Neutrophil (primary cell): ENCODE measurements around the gene FRAT2.
"Not testable (repeated sequence)": the region's sequence is repeated elsewhere in the genome, so short reads cannot be mapped to it uniquely, and the experiment has no call there.

ENCODE experiments used
- H3K27ac ChIP-seq: fragments of 200-600 bp; sonication (generic); 2 replicates; pipeline ENCODE4 v1.5.1; 2016; ENCODE audit warnings: mild to moderate bottlenecking, moderate library complexity
- H3K27me3 ChIP-seq: fragments of 200-600 bp; sonication (generic); 2 replicates; pipeline ENCODE4 v1.6.0; 2016; ENCODE audit warnings: mild to moderate bottlenecking
- H3K36me3 ChIP-seq: fragments of 200-600 bp; sonication (generic); 2 replicates; pipeline ENCODE4 v1.5.1; 2017
- H3K4me1 ChIP-seq, 2 experiments: fragments of 200-600 bp in 1 of 2; sonication (generic) in 1 of 2; 1 replicate in 1 of 2; 2 replicates in 1 of 2; pipeline versions ENCODE4 v1.5.1 to v1.6.1; 2013 to 2016; ENCODE audit warnings: low read depth in 1 of 2, low read length in 1 of 2, mild to moderate bottlenecking in 1 of 2, moderate library complexity in 1 of 2; ENCODE audit not compliant: control insufficient read depth in 1 of 2, insufficient read depth in 1 of 2
- H3K4me3 ChIP-seq, 2 experiments: fragments of 200-600 bp in 1 of 2; sonication (generic) in 1 of 2; 1 replicate in 1 of 2; 2 replicates in 1 of 2; pipeline ENCODE4 v1.5.1; 2013 to 2016; ENCODE audit warnings: low read depth in 1 of 2, low read length in 1 of 2, mild to moderate bottlenecking in 1 of 2, moderate library complexity in 1 of 2
- H3K9me3 ChIP-seq: fragments of 200-600 bp; sonication (generic); 2 replicates; pipeline ENCODE4 v1.5.1; 2016
- CTCF ChIP-seq: fragments of 200-600 bp; sonication (generic); IDR thresholded peaks from 2 replicates; pipeline ENCODE4 v1.5.1; 2016; ENCODE audit warnings: antibody characterized with exemption

Gene FRAT2

GRCh38 chr10:97292097-97292861, 42.2 kb downstream of the FRAT2 start, which contains the start of gene ARHGAP19:
TSS of gene ARHGAP19 (minus strand) at chr10:97292637. CDS start at chr10:97292627, 10 bp downstream.
- peak; percentile 41 for TF ChIP-seq CTCF
- peaks cover 10% of the 10 kb centered on the region for H3K36me3 ChIP-seq
- H3K4me3 ChIP-seq: peak within 1 kb of the TSS; percentile 98 to 100
- no peaks in the 10 kb centered on the region for H3K9me3 ChIP-seq
- H3K4me1 ChIP-seq: peaks cover 18 to 23% of the 10 kb centered on the region in 2 experiments
- peak within 1 kb of the TSS; percentile 94 for H3K27ac ChIP-seq
- no peaks in the 10 kb centered on the region for H3K27me3 ChIP-seq

DNA sequence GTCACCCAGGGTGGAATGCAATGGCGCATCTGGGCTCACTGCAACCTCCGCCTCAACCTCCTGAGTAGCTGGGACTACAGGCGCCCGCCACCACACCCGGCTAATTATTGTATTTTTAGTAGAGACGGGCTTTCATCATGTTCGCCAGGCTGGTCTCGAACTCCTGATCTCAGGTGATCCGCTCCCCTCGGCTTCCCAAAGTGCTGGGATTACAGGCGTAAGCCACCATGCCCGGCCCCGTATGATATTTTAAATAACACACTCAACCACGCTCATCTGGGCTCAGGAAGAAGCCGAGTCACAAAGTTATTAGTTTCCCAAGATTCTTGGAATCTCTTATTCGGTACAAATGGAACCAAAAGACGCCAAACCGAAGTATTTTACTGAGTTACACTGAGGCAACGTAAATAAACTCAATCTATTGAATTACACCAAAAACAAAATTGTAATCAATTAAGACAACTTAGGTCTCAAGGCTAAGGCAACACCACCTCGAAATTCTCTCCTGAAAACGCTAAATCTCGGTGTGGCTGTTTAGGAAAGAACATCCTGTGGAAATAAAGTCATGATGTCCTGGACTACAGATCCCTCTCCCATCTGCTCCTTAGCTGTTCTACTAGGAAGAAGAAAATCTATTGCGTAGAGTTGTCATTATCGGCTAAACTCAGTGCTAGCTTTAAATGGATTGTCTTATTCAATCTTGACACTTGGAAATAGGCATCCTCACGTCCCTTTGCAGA, 43.0 kb downstream of the FRAT2 start:
- peak overlapping the region; percentile 94 for H3K27ac ChIP-seq
- no peaks in the 10 kb centered on the region for H3K9me3 ChIP-seq
- peaks cover 18 to 23% of the 10 kb centered on the region in 2 experiments for H3K4me1 ChIP-seq
- H3K36me3 ChIP-seq: peaks cover 11% of the 10 kb centered on the region
- no peaks in the 10 kb centered on the region for H3K27me3 ChIP-seq
- H3K4me3 ChIP-seq: peak overlapping the region; percentile 98 to 100
- TF ChIP-seq CTCF: no peak

DNA sequence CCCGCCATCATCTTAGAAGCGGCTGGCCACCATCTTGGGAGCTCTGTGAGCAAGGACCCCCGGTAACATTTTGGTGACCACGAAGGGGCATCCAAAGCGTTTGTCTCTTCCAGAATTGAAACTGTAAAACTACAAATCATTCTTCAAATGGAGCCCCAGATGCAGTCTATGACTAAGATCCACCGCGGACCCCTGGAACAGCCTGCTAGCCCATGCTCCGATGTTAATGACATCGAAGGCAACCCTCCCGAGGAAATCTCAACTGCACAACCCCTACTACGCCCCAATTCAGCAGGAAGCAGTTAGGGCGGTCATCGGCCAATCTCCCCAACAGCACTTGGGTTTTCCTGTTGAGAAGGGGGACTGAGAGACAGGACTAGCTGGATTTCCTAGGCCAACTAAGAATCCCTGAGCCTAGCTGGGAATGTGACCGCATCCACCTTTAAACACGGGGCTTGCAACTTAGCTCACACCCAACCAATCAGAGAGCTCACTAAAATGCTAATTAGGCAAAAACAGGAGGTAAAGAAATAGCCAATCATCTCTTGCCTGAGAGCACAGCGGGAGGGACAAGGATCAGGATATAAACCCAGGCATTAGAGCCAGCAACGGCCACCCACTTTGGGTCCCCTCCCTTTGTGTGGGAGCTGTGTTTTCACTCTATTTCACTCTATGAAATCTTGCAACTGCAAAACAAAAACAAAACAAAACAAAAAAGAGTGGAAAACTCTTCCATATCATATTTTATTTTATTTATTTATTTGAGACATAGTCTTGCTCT, 43.8 kb downstream of the FRAT2 start:
- Histone ChIP-seq H3K4me3 (peak overlapping the region; percentile 98 to 100), H3K27ac (peak overlapping the region; percentile 94), H3K36me3 (peaks cover 11% of the 10 kb centered on the region)

DNA sequence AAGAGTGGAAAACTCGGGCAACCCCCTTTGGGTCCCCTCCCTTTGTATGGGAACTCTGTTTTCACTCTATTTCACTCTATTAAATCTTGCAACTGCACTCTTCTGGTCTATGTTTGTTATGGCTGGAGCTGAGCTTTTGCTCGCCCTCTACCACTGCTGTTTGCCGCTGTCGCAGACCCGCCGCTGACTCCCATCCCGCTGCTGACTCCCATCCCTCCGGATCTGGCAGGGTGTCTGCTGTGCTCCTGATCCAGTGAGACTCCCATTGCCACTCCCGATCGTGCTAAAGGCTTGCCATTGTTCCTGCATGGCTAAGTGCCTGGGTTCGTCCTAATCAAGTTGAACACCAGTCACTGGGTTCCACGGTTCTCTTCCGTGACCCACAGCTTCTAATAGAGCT, 44.5 kb downstream of the FRAT2 start:
- Histone ChIP-seq H3K4me1 (peaks cover 18 to 33% of the 10 kb centered on the region in 2 experiments), H3K36me3 (peaks cover 11% of the 10 kb centered on the region), H3K27ac (peak overlapping the region; percentile 5)
- H3K4me3 ChIP-seq, H3K9me3 ChIP-seq, H3K27me3 ChIP-seq: not testable (repeated sequence)

More for the DNA sequence above, 43.8 kb downstream of the FRAT2 start:
- not testable (repeated sequence) for H3K9me3 ChIP-seq, H3K27me3 ChIP-seq
- H3K4me1 ChIP-seq: peaks cover 18 to 30% of the 10 kb centered on the region in 2 experiments
